Esophagus muscularis mucosa (tissue), 4 donors: Measurements from ENCODE around the gene RNU2-1.
"Not testable (repeated sequence)": the region's sequence is repeated elsewhere in the genome, so short reads cannot be mapped to it uniquely, and the experiment has no call there.

Experiments
- CTCF ChIP-seq, 3 experiments: fragments of 200-600 bp in 2 of 3; fragments of 450-650 bp in 1 of 3; sonication (generic) in 2 of 3; IDR thresholded peaks; one replicate each; pipeline ENCODE4 v1.5.1; 2017 to 2019; ENCODE audit warnings: antibody characterized with exemption in 3 of 3, mild to moderate bottlenecking in 2 of 3, moderate library complexity in 1 of 3
- EP300 ChIP-seq: sonication (generic); formaldehyde crosslinking; IDR thresholded peaks from one replicate; pipeline ENCODE4 v1.6.1; 2017; ENCODE audit warnings: antibody characterized with exemption
- POLR2A ChIP-seq: fragments of 450-650 bp; IDR thresholded peaks from one replicate; pipeline ENCODE4 v1.6.1; 2017; ENCODE audit warnings: antibody characterized with exemption, moderate library complexity, mild to moderate bottlenecking, low read depth
- POLR2AphosphoS5 ChIP-seq, 2 donors: sonication (generic); formaldehyde crosslinking; IDR thresholded peaks; one replicate each; pipeline ENCODE4 v1.6.1; 2017; ENCODE audit warnings: antibody characterized with exemption in 2 of 2

GRCh38 chr17:43272914-43273313 is 39.1 kb upstream of the RNU2-1 start:
- TF ChIP-seq CTCF (IDR thresholded peaks at IDR 0.05); POLR2A; EP300; POLR2AphosphoS5 (IDR thresholded peaks at IDR 0.05): not testable (repeated sequence)
